PC-9 (cell line): ENCODE data around the gene CTAG1A. TPM values are rescaled to one million over a fixed set of nuclear protein-coding genes. Genes with fewer than 3 reads are reported as not detected.
A peak's percentile ranks its signal among the peaks of the same experiment; 100 is the strongest.

Source experiments
- BruUV-seq: library from RNA; stranded (reverse); fragments of 400-500 nt; replicated peaks from 2 replicates; lab custom pipeline; 2021; lab: Mats Ljungman, UMichigan
- CTCF ChIA-PET: fragments of 300-600 bp; sonication (Branson Sonifier 250); formaldehyde crosslinking; loops from one replicate; lab custom pipeline; 2022; ENCODE audit warnings: antibody characterized with exemption; lab: Charles Lee
- POLR2A ChIA-PET: fragments of 300-600 bp; sonication (Branson Sonifier 250); formaldehyde crosslinking; loops from one replicate; lab custom pipeline; 2022; ENCODE audit warnings: antibody characterized with exemption; ENCODE audit not compliant: unreplicated experiment; lab: Charles Lee
- DNase-seq, 2 experiments: peaks; one replicate each; pipeline versions ENCODE4 v3.0.0 to v3.0.0-alpha.2; 2015 to 2022; ENCODE audit warnings: mixed read lengths in 1 of 2
- H2AFZ ChIP-seq: fragments of 200-600 bp; sonication (generic); 2 replicates; pipeline ENCODE4 v1.8.1; 2017; ENCODE audit warnings: antibody characterized with exemption
- H3F3A ChIP-seq: fragments of 200-600 bp; sonication (generic); 2 replicates; pipeline ENCODE4 v1.8.1; 2017; ENCODE audit warnings: antibody characterized with exemption, mild to moderate bottlenecking, low read depth; ENCODE audit not compliant: insufficient read depth
- H3K27ac ChIP-seq: fragments of 200-600 bp; sonication (generic); 2 replicates; pipeline ENCODE4 v1.6.1; 2016; ENCODE audit warnings: mixed run types
- H3K27me3 ChIP-seq: fragments of 200-600 bp; sonication (generic); 2 replicates; pipeline ENCODE4 v1.6.1; 2016; ENCODE audit warnings: low read depth, mixed run types; ENCODE audit not compliant: insufficient read depth
- H3K36me3 ChIP-seq: fragments of 200-600 bp; sonication (generic); 2 replicates; pipeline ENCODE4 v1.6.1; 2016; ENCODE audit warnings: low read depth, mixed run types
- H3K4me1 ChIP-seq: fragments of 200-600 bp; sonication (generic); replicated peaks from 2 replicates; pipeline ENCODE4 v1.6.1; 2016; ENCODE audit warnings: mixed run types; ENCODE audit not compliant: insufficient read depth
- H3K4me2 ChIP-seq: fragments of 200-600 bp; sonication (generic); 2 replicates; pipeline ENCODE4 v1.6.1; 2017; ENCODE audit warnings: mixed run types
- H3K4me3 ChIP-seq: fragments of 200-600 bp; sonication (generic); 2 replicates; pipeline ENCODE4 v1.6.1; 2016; ENCODE audit warnings: mixed run types
- H3K79me2 ChIP-seq: fragments of 200-600 bp; sonication (generic); 2 replicates; pipeline ENCODE4 v1.6.1; 2017; ENCODE audit warnings: low read depth, mixed run types
- H3K9me2 ChIP-seq: fragments of 200-600 bp; sonication (generic); 2 replicates; pipeline ENCODE4 v1.8.1; 2017; ENCODE audit warnings: mild to moderate bottlenecking; ENCODE audit not compliant: insufficient read depth
- H3K9me3 ChIP-seq: fragments of 200-600 bp; sonication (generic); 2 replicates; pipeline ENCODE4 v1.8.1; 2016; ENCODE audit warnings: low read depth; ENCODE audit not compliant: insufficient read depth
- H4K20me1 ChIP-seq: fragments of 200-600 bp; sonication (generic); 2 replicates; pipeline ENCODE4 v1.8.1; 2017; ENCODE audit not compliant: insufficient read depth
- CTCF ChIP-seq: fragments of 200-600 bp; sonication (generic); conservative IDR thresholded peaks from 2 replicates; pipeline ENCODE4 v1.6.1; 2017; ENCODE audit warnings: mixed run types, antibody characterized with exemption, mild to moderate bottlenecking, moderate library complexity
- EZH2 ChIP-seq: fragments of 200-600 bp; sonication (generic); IDR thresholded peaks from 2 replicates; pipeline ENCODE4 v1.8.0; 2017; ENCODE audit warnings: antibody characterized with exemption, low read depth
- intact Hi-C: fragments of 100-400 bp; cut with micrococcal nuclease; formaldehyde crosslinking; loops from one replicate; pipeline ENCODE4 v1.10.0; 2022; ENCODE audit not compliant: unreplicated experiment
- total RNA-seq: library from RNA; stranded (reverse); gene quantifications from 2 replicates; pipeline ENCODE4 v1.2.3, GENCODE V29; 2021

The CTAG1A gene
- total RNA-seq, 1 experiment from 2014 or later: not detected

DNA sequence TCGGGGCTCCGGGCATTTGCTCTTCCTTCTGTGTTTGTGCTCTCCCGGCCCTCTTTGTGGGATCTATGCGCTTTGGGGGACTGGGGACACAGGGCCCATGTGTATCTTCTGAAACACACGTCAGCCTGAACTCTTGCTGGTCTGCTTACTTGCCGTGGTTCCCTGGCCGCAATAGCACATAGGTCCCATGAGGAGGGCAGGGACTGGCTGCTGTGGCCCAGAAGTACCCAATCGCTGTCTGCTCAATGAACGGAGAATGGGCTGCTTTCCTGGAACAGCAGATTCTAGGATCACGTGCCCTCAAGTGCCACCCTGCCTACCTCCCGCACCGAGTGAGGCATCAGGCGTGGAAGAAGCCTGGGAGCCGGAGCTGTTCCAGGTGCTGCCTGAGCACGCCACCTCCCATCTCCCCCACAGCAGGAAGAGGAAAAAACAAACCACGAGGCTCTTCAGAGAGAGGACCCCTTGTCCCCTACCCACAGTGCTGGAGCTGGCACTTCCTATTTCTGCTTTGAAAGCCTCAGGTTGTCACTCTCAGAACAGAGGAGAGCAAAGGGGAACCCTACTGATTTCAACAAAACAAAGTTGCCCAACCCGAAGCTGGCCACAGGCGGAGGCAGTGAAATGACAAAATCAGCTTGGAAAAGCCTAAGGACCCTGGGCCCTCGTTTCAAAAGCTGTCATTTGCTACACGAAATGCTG lies 42.1 kb upstream of the CTAG1A start:
- DNase-seq: peak; percentile 64 to 70
- TF ChIP-seq EZH2: no peak
- no peak for TF ChIP-seq CTCF
- peaks cover 73% of the 10 kb centered on the region for H3K79me2 ChIP-seq
- peak overlapping the region; percentile 100 for H3K27ac ChIP-seq
- ChIA-PET POLR2A (interaction anchor here (0.6 to 2.0 kb wide), 9 partner anchors 16 to 839 kb away, joined by 3 to 14 read pairs (median 3); partner anchors contain the start of gene SLC10A3), CTCF (interaction anchor here (0.5 to 1.1 kb wide), 3 partner anchors 68 to 605 kb away, joined by 3 to 14 read pairs (median 3); no protein-coding TSS in a partner anchor)
- H3K4me1 ChIP-seq: peaks cover 54% of the 10 kb centered on the region
- H3K9me3 ChIP-seq: no peaks in the 10 kb centered on the region
- TSS peak; percentile 42 for BruUV-seq
- H3K36me3 ChIP-seq: peaks cover 45% of the 10 kb centered on the region
- 0 out of 2 replicates have a peak, but pooled peaks cover under 1% of the 10 kb centered on the region for H4K20me1 ChIP-seq
- H3K4me2 ChIP-seq: peak overlapping the region; percentile 99
- peak overlapping the region; percentile 99 for H3K4me3 ChIP-seq
- no peaks in the 10 kb centered on the region for H3K27me3 ChIP-seq
- intact Hi-C loops: no loop called here
- no peaks in the 10 kb centered on the region for H3K9me2 ChIP-seq
- peaks cover 85% of the 10 kb centered on the region for H3F3A ChIP-seq
- no peak overlapping the region for H2AFZ ChIP-seq

DNA sequence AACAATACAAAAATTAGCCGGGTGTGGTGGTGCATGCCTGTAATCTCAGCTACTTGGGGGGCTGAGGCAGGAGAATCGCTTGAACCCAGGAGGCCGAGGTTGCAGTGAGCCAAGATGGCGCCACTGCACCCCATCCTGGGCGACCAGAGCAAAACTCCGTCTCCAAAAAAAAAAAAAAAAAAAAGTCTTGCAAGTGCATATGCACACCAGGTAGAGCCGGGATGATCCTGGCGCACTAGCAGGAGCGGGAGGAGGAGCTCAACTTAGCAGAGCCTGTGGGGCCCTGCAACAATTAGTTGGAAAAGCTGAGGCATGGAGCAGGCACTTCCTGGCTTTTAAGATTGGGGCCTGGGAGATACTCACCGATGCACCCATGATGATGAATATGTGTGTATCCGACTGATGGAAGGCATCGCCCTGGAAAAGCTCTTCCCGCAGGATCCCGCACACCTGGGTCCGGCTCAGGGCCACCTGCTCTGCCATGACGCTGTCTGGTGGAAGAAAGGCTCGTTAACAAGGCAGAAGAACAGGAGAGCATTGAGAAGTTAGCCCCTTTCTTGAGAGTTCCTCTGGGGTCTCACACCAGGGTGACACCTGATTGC lies 39.2 kb upstream of the CTAG1A start:
- peaks cover 73% of the 10 kb centered on the region for H3K79me2 ChIP-seq
- CTCF ChIA-PET: interaction anchor here (0.7 to 0.9 kb wide), 2 partner anchors 173 to 651 kb away, joined by 5 to 12 read pairs; no protein-coding TSS in a partner anchor
- DNase-seq: no peak
- H3K4me1 ChIP-seq: peaks cover 39% of the 10 kb centered on the region
- peak overlapping the region; percentile 99 for H3K4me2 ChIP-seq
- no peaks in the 10 kb centered on the region for H3K9me3 ChIP-seq
- H2AFZ ChIP-seq: no peak overlapping the region
- peak overlapping the region; percentile 99 for H3K4me3 ChIP-seq
- H3K27me3 ChIP-seq: no peaks in the 10 kb centered on the region
- no TSS peak for BruUV-seq
- H3K36me3 ChIP-seq: peaks cover 29% of the 10 kb centered on the region
- intact Hi-C loops: no loop called here
- POLR2A ChIA-PET: interaction anchor here (0.6 to 0.7 kb wide), 2 partner anchors 9 to 64 kb away, joined by 13 to 23 read pairs; no protein-coding TSS in a partner anchor
- TF ChIP-seq EZH2 (no peak), CTCF (no peak)
- peaks cover 12% of the 10 kb centered on the region; the same call in 1 of the 2 replicates for H4K20me1 ChIP-seq
- H3K9me2 ChIP-seq: no peaks in the 10 kb centered on the region
- H3F3A ChIP-seq: peaks cover 66% of the 10 kb centered on the region
- H3K27ac ChIP-seq: peak overlapping the region; percentile 100
